Thyroid gland (tissue), 4 donors: ENCODE data around the gene RPL12.

ENCODE experiments used
- POLR2A ChIP-seq, 2 donors: fragments of 450-650 bp; IDR thresholded peaks; one replicate each; pipeline ENCODE4 v1.6.1; 2017; ENCODE audit warnings: antibody characterized with exemption in 2 of 2, mild to moderate bottlenecking in 2 of 2, moderate library complexity in 1 of 2
- TF ChIP-seq, protein P1 (sequence below), 6 experiments: fragments of 200-600 bp in 3 of 6; fragments of 450-650 bp in 3 of 6; sonication (generic) in 3 of 6; IDR thresholded peaks; one replicate each; pipeline ENCODE4 v1.5.1; 2016 to 2019; ENCODE audit warnings: antibody characterized with exemption in 6 of 6, mild to moderate bottlenecking in 2 of 6, inconsistent platforms in 1 of 6, moderate library complexity in 1 of 6

DNA sequence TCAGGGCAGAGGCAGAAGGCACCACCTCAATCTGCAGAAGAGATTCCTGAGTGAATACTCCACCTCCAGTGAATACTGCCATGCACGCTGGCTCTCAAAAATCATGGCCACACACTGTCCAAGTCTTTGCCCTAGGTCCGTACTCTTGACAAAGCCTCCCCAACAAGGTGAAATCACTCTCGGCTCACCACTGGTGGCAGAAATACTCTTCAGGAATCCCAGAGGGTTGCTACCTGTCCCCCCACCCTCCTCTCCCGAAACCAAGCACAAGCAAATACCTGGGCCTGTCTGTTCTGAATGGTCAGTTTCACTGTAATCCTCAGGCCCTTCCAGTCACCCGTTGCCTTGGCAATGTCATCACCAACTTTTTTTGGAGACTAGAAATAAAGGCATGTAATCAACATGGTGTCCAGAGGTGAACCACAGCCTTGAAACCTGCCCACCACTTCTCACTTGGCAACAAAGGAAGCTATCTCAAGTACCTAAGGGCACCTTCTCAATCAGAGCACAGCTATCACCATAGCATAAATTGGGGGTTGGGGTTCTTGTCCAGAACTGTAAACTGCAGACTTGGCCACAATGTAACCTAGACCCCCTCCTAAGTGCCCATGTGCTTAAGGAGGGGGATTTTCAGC is 1.8 kb downstream of the RPL12 start:
- TF ChIP-seq, protein P1, sequence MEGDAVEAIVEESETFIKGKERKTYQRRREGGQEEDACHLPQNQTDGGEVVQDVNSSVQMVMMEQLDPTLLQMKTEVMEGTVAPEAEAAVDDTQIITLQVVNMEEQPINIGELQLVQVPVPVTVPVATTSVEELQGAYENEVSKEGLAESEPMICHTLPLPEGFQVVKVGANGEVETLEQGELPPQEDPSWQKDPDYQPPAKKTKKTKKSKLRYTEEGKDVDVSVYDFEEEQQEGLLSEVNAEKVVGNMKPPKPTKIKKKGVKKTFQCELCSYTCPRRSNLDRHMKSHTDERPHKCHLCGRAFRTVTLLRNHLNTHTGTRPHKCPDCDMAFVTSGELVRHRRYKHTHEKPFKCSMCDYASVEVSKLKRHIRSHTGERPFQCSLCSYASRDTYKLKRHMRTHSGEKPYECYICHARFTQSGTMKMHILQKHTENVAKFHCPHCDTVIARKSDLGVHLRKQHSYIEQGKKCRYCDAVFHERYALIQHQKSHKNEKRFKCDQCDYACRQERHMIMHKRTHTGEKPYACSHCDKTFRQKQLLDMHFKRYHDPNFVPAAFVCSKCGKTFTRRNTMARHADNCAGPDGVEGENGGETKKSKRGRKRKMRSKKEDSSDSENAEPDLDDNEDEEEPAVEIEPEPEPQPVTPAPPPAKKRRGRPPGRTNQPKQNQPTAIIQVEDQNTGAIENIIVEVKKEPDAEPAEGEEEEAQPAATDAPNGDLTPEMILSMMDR (IDR thresholded peaks at IDR 0.05) = no peak
- TF ChIP-seq POLR2A (IDR thresholded peaks at IDR 0.05) = no peak
